Measurements from ENCODE around the gene PTPRN2.

DNA sequence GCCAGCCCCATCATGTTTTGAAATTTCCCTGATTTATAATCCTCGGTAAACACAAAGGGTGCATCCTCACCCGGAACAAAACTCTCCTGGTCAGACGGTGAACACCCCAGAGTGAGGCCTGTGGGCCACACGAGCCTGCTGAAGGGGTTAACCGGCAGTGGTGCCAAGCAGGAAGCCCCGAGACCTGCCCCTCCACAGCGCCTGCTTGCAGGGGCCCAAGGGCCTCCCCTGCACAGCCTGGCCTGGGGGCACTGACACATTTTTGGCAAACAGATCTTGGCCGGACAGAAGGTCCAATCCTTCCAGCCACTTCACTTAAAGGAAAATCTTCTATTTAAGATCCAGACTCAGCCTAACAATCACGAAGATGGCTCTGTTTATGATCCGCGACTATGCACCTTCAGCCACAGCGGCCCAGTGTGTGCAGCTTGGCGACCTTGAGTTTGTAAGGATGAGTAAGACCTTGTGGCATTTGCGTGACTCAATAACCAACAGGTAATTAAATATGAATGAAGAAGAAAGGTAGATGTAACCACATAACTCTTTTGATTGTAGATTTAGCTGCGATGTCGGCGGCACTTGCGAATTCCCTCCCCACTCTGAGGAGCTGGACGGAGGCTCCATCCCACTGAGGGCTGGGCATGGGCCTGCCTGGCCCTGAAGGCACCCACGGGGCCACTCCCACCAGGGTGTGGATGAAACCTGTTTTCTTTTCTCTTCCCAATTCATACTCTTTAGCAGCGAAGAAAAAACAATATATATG is 922.6 kb downstream of the PTPRN2 start:
- TF ChIP-seq, protein P1, sequence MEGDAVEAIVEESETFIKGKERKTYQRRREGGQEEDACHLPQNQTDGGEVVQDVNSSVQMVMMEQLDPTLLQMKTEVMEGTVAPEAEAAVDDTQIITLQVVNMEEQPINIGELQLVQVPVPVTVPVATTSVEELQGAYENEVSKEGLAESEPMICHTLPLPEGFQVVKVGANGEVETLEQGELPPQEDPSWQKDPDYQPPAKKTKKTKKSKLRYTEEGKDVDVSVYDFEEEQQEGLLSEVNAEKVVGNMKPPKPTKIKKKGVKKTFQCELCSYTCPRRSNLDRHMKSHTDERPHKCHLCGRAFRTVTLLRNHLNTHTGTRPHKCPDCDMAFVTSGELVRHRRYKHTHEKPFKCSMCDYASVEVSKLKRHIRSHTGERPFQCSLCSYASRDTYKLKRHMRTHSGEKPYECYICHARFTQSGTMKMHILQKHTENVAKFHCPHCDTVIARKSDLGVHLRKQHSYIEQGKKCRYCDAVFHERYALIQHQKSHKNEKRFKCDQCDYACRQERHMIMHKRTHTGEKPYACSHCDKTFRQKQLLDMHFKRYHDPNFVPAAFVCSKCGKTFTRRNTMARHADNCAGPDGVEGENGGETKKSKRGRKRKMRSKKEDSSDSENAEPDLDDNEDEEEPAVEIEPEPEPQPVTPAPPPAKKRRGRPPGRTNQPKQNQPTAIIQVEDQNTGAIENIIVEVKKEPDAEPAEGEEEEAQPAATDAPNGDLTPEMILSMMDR (IDR thresholded peaks at IDR 0.05), result no peak
- no peak for TF ChIP-seq ZFX (IDR thresholded peaks at IDR 0.05; ENCODE audit: borderline replicate concordance)
